NCI-H2227 (cell line): ENCODE results near the gene ETV7.

Experiments used
- DNase-seq: peaks from one replicate; lab custom pipeline; 2025; ENCODE audit not compliant: unreplicated experiment; lab: John Stamatoyannopoulos, UW

ETV7 gene

DNA sequence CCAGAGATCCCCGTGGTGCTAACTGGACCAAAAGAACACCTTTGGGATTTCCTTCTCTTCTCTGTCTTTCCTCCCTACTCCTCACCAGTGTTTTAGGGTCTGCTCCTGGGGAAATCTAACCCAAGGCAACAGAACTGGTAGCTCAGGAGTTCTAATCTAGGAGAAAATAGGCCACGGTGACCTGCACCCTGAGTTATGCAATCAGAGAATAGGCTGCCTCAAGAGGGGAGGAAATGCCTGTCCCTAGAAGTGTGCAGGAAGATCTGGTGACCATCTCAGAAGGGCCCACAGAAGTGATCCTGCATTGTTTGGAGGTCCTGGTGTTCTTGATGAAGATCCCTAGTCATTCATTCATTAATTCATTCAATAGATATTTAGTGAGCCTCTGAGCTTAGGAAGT is 3.4 kb downstream of the ETV7 start:
- DNase-seq, result no peak

DNA sequence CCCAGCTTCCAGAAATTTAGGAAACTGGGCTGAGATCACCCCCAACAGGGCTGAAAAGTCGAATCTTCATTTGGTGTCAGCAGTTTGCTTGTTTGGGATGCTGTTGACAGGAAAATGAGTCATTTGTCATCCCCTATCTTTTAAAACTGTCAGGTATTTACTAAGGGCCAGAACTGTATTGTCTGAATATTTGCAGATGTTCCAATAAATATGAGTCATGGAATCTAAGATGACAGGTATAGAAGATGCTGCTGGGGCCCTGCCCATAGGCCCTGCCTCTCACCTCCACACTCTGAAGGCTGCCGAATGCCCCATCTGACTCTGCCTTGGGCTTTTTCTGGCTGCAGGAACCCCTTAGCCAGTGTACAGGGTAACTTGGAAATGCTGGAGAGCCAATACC is 3.9 kb downstream of the ETV7 start:
- DNase-seq, result no peak

DNA sequence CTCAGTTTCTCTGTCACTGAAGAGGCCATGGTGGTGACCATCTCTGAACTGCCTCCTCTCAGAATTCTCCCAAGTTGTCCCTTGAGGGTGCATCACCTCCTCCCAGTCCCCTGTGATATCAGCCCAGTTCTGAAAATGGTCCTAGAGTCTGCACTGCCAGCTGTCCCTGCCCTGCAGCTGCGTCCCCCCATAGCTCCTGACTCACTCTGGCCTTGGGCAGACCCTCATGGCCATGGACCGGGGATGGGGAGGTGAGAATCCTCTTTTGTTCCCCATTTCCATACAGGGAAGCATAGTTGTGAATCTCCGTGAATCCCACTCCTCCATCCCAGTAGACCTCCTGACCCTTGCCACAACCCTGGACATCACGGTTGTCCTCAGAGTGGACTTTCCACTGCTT is 4.5 kb downstream of the ETV7 start:
- no peak for DNase-seq

DNA sequence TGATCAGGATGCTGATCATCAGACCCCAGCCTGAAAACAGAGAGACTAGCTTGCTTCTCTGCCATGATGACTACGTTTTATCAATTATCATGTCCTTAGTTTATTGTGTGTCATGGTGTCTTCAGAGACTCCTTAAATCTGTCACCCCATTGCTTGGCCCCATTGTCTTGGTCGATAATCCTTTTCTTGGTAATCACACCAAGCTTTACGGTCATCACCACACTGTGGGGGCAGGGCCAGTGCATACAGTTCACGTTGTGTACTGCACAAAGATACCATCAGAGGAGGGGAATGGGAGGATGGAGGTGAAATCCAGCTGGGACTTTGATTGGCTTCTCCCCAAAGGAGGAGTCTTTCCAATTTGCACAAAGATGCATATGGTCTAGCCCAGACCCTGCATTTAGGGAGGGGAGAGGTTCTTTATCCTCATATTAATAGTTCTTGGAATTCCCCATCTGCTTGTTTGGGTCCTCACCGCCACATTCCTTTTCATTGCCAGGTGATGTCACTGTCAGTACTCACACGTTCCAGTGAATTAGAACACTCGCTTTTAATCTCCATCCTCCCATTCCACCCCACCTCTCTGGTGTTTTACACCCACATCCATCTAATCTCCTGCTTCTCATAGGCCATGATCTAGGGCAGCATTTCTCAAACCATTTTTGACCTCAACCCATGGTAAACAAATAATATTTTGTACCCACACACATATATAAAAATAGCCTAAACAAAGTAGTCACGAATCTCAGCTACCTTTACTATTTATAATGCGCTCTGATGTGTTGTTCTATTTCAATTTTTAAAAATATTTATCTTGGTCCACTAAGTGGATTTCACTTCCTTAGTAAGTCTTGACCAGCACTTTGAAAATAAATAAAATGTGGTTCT is 5.7 kb downstream of the ETV7 start:
- DNase-seq, result no peak

DNA sequence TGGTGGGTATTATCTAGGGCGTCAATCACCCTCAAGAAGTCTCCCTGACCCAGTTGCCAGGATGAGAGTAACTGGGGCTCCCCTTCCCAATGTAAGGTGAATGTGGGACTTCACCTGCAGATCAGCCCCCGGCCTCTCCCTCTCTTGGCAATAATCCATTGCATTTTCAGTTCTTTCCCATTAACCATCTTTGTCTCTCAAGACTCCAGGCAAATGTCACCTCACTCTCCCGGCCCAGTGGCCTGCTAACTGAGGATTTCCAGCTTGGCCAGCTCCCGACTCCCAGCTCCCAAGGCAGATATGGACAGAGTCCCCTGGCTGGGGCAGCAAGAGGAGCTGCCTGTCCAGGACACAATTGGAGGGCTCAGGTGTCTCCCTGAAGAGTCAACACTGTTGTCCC is 7.3 kb downstream of the ETV7 start:
- DNase-seq, result no peak

DNA sequence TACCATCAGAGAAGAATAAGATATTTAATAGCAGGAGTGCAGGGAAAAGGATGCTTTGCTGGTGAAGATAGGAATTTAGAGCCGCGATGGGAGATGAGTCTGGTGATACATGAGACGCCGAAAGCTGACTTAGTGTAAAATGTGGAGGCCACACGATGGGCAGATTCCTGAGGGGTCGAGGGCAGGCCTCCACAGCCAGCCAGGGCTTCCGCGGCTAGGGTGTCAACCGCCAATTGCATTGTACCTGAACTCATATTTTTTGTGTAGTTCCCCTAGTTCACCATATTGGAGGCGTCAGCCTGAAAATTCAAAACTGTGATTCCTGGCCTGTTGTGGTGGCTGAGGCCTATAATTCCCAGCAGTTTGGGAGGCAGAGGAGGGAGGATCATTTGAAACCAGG is 8.5 kb downstream of the ETV7 start:
- DNase-seq, result no peak

DNA sequence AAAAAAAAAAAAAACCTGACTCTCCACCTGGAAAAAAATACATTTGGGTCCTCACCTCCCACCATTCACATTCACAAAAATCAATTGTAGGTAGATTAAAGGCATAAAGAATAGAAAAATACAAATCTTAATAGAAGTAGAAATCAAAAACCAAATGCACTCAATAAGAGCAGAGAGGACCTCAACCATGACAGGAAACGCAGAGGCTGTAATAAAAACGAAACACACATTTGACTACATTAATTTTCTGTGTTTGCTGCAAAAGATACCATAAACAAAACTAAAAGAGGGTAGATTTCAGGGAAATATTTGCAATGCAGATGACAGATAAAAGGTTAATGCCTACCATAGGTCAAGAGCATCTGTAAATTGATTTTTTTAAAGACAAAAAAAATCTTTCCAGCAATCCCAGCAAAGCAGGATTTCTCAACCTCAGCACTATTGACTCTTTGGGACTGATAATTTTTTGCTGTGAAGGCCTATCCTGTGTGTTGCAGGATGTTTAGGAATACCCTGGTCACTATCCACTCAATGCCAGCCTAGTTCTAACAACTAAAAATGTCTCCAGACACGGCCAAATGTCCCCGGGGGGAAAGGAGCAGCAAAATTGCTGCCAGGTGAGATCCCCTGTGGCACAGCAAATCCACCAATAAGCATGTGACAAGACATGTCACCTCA is 9.1 kb downstream of the ETV7 start:
- no peak for DNase-seq

DNA sequence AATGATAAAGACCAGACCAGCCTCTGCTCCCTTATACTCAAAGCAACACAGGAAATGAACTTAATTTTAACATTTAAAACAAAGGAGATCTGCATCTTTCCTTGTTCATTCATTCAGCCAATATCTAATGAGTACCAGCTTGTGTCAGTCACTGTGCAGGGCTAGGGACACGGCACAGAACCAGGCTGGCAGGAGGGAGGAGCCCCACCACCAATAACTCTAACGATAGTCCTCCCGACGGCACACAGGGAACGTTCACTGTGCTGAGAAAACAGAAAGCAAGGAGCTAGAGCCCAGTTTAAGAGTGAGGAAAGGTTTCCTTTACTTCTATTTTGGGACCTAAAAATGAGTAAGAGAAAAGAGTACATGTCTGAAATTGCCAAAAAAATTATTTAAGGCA is 9.9 kb downstream of the ETV7 start:
- DNase-seq, result no peak

DNA sequence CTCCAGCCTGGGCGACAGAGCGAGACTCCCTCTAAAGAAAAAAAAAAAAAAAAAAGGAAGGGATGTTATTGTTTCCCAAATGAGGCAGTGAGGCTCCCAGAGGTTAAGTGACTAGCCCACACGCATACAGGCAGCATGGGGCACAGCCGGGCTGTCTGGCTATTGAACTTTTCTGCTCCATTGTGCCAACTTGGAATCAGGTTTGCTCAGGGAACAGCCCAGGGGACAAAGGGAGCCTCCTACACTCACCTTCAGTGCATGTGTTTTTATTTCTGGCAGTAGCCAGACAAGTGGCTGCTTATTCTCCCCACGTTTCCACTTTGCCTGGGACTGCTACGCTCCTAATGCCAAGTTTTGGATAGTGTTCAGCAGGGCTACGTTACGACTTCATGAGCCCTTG is 10.7 kb downstream of the ETV7 start:
- no peak for DNase-seq

DNA sequence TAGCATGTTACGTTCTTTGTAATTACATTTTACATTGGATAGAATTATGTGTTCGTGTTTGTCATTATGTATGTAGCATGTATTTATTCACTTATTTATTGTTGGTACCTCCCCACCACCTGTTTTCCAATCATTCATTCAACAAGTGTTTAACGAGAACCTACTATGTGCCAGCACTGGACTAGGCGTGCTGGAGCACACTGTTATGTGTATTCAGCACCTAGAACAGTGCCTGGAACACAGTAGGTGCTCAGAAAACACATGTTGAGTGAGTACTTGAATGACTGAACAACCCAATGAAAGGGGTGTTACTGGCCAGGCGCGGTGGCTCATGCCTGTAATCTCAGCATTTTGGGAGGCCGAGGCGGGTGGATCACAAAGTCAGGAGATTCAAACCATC is 11.3 kb downstream of the ETV7 start:
- no peak for DNase-seq

DNA sequence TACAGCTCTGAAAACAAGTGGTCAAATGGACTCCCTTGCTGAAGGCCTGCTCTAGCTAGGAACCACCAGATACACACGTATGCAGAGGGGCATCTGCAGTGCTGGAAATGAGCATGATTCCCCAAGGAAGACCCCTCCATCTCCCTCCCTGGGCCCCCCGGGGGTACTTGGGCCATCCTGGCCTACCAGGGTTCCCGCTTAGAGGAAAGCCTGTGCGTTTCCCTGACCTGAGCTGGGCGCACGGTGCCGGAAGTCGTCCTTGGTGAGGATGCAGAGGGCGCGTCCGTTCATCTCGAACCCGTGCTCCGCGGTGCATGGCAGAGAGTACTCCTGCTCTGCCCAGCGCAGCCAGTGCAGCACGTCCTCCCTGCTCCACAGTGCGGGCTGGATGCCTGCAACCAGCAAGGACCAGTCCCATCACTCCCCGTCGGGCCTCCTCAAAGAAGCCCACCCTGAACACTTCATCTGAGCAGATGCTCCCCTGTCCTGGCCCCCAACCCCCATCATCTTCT is 11.8 kb downstream of the ETV7 start:
- DNase-seq, result no peak

DNA sequence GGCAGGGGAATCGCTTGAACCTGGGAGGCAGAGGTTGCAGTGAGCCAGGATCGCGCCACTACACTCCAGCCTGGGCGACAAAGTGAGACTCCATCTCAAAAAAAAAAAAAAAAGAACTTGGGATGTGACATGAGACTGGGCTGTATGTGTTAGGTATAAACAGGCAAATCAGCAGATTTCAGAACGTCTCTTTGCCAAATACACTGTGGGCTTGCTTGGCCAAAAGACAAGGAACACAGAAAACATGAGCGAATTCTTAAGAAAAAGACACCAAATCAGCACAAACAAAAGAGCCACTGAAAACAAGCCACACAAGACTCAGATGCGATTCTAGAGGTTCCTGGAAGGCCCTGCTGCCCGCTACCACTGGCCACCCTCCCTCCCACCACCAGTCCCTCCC is 12.5 kb downstream of the ETV7 start:
- no peak for DNase-seq

DNA sequence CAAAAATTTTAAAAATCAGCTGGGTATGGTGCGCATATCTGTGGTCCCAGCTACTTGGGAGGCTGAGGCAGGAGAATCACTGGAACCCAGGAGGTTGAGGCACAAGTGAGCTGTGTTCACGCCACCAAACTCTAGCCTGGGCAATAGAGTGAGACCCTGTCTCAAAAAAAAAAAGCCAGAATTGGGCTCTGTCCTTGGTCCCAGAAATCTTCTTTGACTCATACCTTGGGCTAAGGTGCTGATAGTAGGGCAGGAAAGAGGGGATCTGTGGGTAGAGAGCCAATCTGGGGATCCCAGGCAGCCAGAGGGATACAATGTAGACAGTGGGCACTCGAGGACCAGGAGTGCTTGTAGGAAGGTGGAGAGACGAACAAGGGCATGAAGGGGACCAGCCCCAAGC is 13.3 kb downstream of the ETV7 start:
- no peak for DNase-seq

DNA sequence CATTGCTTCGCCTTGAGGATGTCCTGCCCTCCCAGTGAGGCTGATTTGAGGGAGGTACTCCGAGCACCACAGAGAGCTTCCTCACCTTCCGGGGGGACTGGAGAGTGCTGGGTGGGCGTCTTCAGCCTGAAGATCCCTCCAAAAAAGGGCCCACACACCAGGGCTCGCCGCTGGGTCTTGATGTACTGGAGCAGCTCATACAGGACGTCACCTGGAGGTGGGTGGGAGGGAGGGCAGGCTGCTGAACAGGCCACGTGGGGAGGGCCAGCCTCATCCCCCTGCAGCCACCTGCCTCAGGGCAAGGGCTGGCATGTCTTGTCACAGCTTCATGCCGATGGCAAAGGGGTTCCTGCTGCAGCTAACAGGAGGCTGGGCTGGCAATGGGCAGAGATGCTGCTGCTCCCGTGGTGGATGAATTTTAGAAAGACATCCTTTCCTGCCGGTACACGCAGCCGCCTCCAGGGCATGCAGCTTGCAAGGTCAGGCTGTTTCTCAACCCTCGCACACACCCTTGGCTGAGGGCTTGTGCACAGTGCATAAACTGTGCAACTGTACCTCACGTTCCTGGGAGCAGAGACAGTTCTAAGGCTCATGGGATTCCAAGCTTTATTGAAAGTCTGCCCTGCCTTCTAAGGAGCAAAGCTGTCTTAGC is 14.0 kb downstream of the ETV7 start:
- DNase-seq, result no peak

DNA sequence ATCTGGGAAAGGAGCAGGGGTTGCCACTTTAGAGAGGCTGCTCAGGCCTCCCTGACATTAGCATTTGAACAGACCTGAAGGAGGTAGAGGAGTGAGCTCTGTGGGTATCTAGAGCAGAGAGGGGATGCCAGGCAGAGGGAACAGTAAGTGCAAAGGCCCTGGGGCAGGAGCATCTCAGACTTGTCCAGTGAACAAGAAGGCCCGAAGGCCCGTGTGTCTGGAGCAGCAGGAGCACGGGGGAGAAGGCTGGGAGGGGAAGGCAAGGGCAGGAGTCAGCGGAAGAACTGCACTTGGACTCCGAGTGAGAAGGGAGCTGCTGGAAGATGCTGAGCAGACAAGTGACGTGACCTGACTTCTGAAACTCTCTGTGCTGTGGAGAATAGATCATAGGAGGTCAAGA is 15.4 kb downstream of the ETV7 start:
- no peak for DNase-seq

DNA sequence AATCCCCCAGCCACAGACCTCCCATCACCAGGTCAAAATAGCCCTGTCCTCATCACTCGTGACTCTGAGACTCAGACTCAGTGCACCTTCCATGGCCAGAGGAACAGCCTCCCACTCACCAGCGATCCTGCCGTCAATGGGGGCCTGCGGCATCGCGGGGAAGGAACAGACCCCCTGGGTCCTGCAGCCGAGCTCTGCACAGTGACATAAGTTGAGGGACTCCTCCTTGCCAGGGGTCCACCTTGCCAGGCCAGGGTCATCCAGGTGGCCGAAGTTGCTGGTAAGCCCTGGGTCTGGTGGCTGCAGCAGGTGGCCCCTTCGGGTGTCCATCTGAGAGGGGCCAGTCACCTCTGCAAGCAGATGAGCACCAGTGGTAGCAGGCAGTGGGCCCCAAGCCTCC is 16.3 kb downstream of the ETV7 start:
- no peak for DNase-seq

DNA sequence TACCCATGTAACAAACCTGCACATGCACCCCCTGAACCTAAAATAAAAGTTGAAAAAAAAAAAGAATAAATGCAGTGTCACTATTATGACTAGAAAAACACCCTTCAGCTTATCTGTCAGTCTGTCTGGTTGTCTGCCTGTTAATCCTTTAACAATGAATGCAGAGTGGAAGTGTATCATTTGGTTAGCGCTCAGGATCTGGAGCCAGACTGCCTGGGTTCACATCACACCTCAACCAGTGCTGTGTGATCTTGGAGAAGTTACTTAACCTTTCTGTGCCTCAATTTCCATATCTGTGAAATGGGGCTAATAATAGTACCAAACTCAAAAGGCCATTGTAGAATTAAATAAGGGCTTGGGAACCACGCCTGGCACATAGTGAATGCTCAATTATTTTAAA is 16.8 kb downstream of the ETV7 start:
- DNase-seq, result no peak

DNA sequence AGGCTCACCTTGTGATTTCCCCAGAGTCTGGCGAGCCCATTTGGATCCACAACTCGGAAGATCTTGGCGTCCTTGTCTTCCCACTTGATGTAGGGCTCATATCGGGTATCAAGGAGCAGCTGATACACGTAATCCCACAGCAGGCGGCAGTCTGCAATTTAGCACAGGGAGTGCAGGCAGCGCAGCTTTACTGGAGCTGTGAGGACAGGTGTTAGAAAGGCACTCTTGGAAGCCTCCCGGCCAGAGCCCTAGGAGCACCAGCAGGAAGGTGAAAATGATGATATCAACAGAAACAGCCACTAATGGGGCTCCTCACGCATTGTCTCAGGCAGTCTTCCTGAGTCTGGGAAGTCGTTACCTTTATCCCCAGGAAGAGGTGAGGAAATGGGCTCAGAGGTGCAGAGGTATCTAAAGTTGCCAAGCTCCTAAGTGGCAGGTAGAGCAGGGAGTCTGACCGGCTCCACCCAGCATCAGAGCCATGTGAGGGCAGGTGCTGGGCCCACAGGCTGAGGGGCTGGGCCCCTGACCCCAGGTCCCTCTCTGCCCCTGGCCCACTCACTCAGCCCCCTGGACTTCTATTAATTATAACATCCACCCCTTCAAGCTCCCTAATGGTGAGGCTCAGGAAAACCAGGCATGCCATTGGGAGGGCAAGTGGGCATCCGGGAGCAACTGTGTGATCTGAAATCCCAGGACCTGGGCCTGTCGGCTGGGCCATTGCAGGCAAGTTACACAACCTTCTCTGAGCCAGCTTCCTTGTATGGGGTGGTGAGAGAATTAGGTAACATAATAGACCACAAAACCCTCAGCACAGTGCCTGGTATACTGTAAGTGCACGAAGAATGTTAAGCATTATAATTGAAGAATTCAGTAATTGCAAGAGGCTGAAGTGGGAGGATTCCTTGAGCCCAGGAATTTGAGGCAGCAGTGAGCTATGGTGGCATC is 18.3 kb downstream of the ETV7 start:
- peak; percentile 69 for DNase-seq

DNA sequence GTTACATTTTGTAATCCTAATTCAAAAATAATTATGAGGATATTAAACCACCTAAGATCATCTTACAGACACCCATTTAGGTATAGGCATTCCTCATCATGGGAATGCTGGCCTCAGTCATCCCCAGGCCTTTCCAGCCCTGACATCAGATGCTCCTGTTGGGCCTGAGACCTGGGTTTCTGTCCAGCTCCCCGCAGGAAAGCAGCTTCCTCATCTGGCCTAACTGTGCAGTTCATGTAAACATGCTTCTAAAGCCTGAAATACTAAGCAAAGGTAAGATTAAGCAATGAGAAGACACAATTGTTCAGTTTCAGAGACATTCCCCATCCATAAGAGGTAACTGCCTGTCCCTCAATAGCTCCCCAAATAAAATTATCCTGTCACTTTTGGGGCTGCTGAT is 19.0 kb downstream of the ETV7 start:
- DNase-seq, result no peak

DNA sequence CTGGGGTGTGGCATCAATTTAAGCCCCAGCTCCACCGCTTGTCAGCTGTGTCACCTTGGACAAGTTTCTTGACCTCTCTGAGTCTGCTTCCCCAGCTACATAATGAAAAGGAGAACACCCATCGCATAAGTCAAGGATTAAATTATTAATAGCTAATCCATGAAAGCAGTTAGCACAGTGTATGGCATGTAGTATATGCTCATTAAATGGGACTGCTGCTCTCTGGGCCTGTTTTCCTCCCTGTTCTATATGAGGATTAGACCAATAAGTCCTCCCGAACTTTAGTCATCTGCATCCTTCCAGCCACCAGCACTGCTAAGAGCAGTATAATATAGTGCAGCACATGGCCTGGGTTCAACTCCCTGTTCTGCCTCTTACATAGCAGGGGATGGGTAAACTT is 19.7 kb downstream of the ETV7 start:
- no peak for DNase-seq
